Gastroesophageal sphincter (tissue), 3 donors: ENCODE results near the gene C1QTNF9.

Source experiments
- EP300 ChIP-seq: sonication (generic); formaldehyde crosslinking; IDR thresholded peaks from one replicate; pipeline ENCODE4 v1.6.1; 2017; ENCODE audit warnings: antibody characterized with exemption, mild to moderate bottlenecking
- POLR2A ChIP-seq, 2 donors: fragments of 450-650 bp; IDR thresholded peaks; one replicate each; pipeline ENCODE4 v1.6.1; 2017; ENCODE audit warnings: antibody characterized with exemption in 2 of 2, mild to moderate bottlenecking in 2 of 2, moderate library complexity in 1 of 2
- TF ChIP-seq, protein P1 (sequence below), 4 experiments: fragments of 200-600 bp in 2 of 4; fragments of 450-650 bp in 2 of 4; sonication (generic) in 1 of 4; IDR thresholded peaks; one replicate each; pipeline ENCODE4 v1.5.1; 2017 to 2019; ENCODE audit warnings: antibody characterized with exemption in 4 of 4, mild to moderate bottlenecking in 2 of 4, moderate library complexity in 2 of 4

DNA sequence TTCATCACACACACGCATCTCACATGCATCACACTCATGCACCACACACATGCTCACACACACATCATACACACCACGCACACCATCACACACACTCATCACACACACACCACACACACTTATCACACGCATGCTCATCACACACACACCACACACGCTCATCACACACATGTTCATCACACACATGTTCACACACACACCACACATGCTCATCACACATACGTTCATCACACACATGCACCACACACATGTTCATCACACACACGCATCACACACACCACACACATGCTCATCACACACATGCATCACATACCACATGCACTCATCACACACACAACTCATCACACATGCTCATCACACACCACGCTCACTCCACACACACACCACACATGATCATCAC, 46.9 kb downstream of the C1QTNF9 start:
- TF ChIP-seq, protein P1, sequence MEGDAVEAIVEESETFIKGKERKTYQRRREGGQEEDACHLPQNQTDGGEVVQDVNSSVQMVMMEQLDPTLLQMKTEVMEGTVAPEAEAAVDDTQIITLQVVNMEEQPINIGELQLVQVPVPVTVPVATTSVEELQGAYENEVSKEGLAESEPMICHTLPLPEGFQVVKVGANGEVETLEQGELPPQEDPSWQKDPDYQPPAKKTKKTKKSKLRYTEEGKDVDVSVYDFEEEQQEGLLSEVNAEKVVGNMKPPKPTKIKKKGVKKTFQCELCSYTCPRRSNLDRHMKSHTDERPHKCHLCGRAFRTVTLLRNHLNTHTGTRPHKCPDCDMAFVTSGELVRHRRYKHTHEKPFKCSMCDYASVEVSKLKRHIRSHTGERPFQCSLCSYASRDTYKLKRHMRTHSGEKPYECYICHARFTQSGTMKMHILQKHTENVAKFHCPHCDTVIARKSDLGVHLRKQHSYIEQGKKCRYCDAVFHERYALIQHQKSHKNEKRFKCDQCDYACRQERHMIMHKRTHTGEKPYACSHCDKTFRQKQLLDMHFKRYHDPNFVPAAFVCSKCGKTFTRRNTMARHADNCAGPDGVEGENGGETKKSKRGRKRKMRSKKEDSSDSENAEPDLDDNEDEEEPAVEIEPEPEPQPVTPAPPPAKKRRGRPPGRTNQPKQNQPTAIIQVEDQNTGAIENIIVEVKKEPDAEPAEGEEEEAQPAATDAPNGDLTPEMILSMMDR (IDR thresholded peaks at IDR 0.05), result no peak
- TF ChIP-seq EP300 (no peak), POLR2A (IDR thresholded peaks at IDR 0.05) (no peak)
